ENCODE measurements around the gene ASTN2. TPM values are rescaled to one million over a fixed set of nuclear protein-coding genes. Genes with fewer than 3 reads are reported as not detected.

Gene ASTN2
- total and polyA plus RNA-seq, 9 of the 15 experiments (the other 6 are each of a cell fraction or from before 2014, with no cell fraction given): 0.56 to 3.5 (median 1.9) TPM

GRCh38 chr9:116883676-116884075 is 531.2 kb downstream of the ASTN2 start:
- ChIA-PET CTCF (ENCODE audit: low intra/inter-chr PET ratio) (no interaction called here), POLR2A (no interaction called here)
- intact Hi-C loops (cut with micrococcal nuclease): no loop called here
- TF ChIP-seq KDM5B (IDR thresholded peaks at IDR 0.05; ENCODE audit: insufficient replicate concordance, low read depth, low read length): no peak
- TF ChIP-seq MBD2 (IDR thresholded peaks at IDR 0.05; ENCODE audit: borderline replicate concordance, low read depth): no peak
- no peak for TF ChIP-seq ZNF232 (CRISPR knock-in tag; IDR thresholded peaks at IDR 0.05)
- TF ChIP-seq BCL6 (CRISPR knock-in tag; IDR thresholded peaks at IDR 0.05): no peak
- no peak for TF ChIP-seq TRIM28 (IDR thresholded peaks at IDR 0.05)
- no peak for TF ChIP-seq ETS1 (conservative IDR thresholded peaks at IDR 0.05; ENCODE audit: control insufficient read depth, low read depth, low read length)
- TF ChIP-seq ELF4 (CRISPR knock-in tag; IDR thresholded peaks at IDR 0.05): no peak
- TF ChIP-seq HNRNPH1 (optimal IDR thresholded peaks at IDR 0.05; ENCODE audit: low read depth, low read length): no peak
- no peak for TF ChIP-seq NUFIP1 (IDR thresholded peaks at IDR 0.05; ENCODE audit: partially characterized antibody)
- TF ChIP-seq SETDB1 (IDR thresholded peaks at IDR 0.05; ENCODE audit: low read length): no peak
- no peak for TF ChIP-seq MTA3 (IDR thresholded peaks at IDR 0.05; ENCODE audit: borderline replicate concordance)
- TF ChIP-seq SMARCE1 (IDR thresholded peaks at IDR 0.05): no peak
- no peak for TF ChIP-seq E2F8 (IDR thresholded peaks at IDR 0.05; ENCODE audit: low read depth, partially characterized antibody)
- TF ChIP-seq GATA2 (CRISPR knock-in tag; IDR thresholded peaks at IDR 0.05): no peak
- Histone ChIP-seq H3K4me2 (ENCODE audit: insufficient read depth, low read length) (no peak overlapping the region), H3K4me1 (replicated peaks in 1 of 2; ENCODE audit: control insufficient read depth in 2 of 2, insufficient read depth in 2 of 2, low read length in 2 of 2) (no peaks in the 10 kb centered on the region), H3K9ac (ENCODE audit: insufficient read depth in 1 of 2, low read depth in 2 of 2, low read length in 2 of 2) (no peak overlapping the region), H3K9me3 (replicated peaks; ENCODE audit: control insufficient read depth, insufficient read depth, low read depth, low read length) (no peaks in the 10 kb centered on the region), H3K4me3 (no peak overlapping the region), H3K27ac (ENCODE audit: extremely low read depth, low read depth, low read length) (no peak overlapping the region), H3K27me3 (ENCODE audit: control insufficient read depth in 2 of 2, insufficient read depth in 2 of 2, low read length in 2 of 2) (no peaks in the 10 kb centered on the region), H3K79me2 (ENCODE audit: control insufficient read depth, insufficient read depth, low read length) (no peaks in the 10 kb centered on the region), H2AFZ (ENCODE audit: low read depth, low read length) (no peak overlapping the region), H3K36me3 (ENCODE audit: control insufficient read depth, insufficient read depth, low read length) (no peaks in the 10 kb centered on the region), H4K20me1 (replicated peaks; ENCODE audit: control insufficient read depth, insufficient read depth, low read length) (no peaks in the 10 kb centered on the region), H3K9me1 (ENCODE audit: control insufficient read depth, insufficient read depth, low read length) (no peaks in the 10 kb centered on the region)
- in situ Hi-C loops (cut with MboI): no loop called here
- FAIRE-seq (no peak), DNase-seq (ENCODE audit: extremely low read depth in 1 of 4, low spot score in 3 of 4) (no peak), ATAC-seq (no peak)
- no TSS peak for BruUV-seq (replicated peaks)
- 0% methylated on average over 1 of the region's 1 CpG for WGBS (ENCODE audit: insufficient coverage, low coverage, missing lambda C conversion rate)

Data from K562 (cell line).